ENCODE measurements around the gene TDRD9.
"Not testable (repeated sequence)": the region's sequence is repeated elsewhere in the genome, so short reads cannot be mapped to it uniquely, and the experiment has no call there.

The TDRD9 gene

DNA sequence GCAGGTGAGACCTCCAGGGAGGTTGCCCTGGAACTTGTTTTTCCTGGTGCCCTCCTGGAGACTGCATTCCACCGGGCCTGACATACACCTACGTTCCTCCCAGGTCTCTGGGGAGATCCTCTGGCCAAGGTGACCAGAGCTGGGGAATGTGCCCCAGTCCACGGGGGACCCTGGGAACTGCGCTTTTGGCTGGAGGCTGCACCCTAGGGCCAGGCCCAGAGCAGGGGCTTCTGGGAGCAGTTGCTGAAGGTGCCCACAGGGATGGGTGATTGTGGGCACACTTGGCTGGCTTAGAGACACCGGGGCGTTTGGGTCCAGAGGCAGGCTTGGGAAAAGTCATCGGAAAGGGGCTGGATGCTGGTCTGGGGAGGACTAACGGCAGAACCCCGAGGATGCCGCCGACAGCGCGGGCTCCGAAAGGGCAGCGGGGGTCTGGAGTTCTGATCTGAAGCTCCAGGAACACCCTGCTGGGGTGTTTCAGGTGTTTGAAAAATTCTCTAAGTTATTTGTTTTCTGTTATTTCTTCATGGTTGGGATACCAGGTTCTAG lies 36.5 kb upstream of the TDRD9 start:
- DNase-seq = no peak

DNA sequence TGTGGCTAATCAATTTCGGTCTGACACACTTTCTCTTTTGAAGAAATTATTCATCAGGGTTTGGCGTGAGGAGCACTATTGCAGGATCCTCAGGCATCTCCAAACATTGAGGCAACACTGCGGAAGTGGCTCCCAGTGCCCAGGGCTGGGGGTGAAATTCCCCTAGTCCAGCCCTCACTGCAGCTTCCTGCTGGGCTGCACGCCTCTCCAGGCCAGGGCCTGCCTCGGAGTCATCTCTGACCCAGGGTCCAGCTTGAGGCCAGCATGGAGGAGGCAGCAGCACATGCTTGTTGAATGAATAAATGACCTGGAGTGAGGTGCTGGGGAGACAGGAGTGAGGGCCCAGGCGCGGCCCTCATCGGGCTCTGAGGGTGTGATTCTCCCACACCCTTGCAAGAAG lies 36.0 kb upstream of the TDRD9 start:
- no peak for DNase-seq

GRCh38 chr14:103894034-103894722 lies 34.1 kb upstream of the TDRD9 start:
- DNase-seq = no peak

DNA sequence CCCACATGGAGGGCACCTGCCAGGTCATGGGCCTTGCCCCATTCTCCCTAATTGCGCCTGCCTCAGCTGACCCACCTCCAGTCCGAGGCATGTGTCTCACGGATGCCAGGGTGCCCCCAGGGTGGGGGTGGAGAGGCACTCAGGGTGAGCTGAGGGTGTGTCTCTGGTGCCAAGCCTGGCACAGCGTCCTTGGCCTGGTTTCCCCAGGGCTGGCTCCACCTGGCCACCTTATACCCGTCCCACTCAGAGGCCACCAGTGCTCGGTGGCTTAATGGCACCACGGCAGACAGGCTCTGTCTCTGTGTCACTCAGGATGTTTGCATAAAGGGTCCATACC lies 33.6 kb upstream of the TDRD9 start:
- DNase-seq = no peak

- no peak for DNase-seq
Measured at GRCh38 chr14:103896578-103896977, 31.7 kb upstream of the TDRD9 start.

- DNase-seq = no peak
Measured at GRCh38 chr14:103897075-103897947, 30.9 kb upstream of the TDRD9 start.

- no peak for DNase-seq
Measured at GRCh38 chr14:103898204-103898603, 30.1 kb upstream of the TDRD9 start.

- no peak for DNase-seq
Measured at GRCh38 chr14:103898711-103899110, 29.5 kb upstream of the TDRD9 start.

DNA sequence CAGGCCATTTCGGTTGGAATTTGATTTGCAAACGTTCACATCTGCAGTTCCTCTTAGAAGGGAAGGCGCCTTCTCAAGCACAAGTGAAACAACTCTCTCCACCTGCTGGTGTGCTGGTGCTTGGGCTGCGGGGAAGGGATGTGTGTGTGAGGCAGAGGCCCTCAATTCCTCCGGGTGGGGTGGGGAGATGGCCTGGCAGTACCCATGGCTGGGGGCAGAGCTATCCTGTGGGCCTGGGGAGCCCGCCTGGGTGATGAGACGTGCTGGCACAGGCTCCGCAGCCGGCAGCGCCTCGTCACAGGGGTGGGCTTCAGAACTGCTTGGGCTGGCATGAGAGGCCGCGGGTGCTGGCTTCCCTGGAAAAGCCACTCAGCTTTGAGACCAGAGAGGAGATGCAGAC lies 28.9 kb upstream of the TDRD9 start:
- no peak for DNase-seq

- no peak for DNase-seq
Measured at GRCh38 chr14:103899833-103900232, 28.4 kb upstream of the TDRD9 start.

DNA sequence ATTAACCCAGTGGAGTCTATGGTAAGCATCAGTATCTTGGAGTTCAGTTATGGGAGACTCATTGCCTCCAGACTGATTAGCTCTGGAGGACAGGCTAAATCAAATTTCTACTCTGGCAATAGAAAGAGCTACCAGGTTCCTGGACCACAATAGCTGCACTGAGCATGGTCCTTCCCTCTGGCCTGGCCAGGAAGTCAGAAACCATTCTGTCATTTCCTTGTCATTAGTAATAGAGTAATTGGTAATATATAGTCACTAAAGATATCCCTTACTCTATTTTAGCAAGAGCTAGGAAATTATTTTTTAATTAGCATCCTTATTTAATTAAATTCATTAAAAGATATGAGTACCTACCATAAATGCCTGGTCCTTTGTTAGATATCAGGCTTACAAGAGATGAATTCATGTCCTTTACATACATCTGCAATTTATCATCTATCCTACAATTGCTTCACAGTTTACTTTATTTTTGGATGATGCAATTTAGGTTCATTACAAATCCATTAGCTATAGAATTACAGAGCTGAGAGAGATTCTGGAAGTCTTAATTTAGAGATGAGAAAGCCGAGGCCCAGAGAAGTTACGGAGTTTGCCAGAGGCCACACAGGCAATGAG lies 23.7 kb upstream of the TDRD9 start:
- DNase-seq = no peak

GRCh38 chr14:103905842-103906456 lies 22.3 kb upstream of the TDRD9 start:
- DNase-seq = no peak

DNA sequence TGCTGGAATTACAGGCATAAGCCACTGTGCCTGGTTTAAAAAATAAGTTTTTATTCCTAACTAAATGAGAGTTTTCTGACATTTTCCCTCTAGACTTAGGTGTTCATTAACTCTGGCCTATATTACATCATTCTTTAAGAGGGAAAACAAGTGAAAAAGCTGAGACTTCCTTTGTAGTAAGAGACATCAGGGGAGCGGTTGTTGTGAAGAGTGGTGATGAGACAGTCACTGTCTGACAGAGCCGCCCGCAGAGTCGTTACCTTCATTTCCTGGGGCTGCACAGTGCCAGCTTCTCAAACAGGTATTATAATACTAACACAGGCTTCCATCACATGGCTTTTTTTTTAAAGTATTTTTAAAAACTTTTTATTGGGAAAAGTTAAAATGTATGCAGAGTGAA lies 19.7 kb upstream of the TDRD9 start:
- DNase-seq = no peak

DNA sequence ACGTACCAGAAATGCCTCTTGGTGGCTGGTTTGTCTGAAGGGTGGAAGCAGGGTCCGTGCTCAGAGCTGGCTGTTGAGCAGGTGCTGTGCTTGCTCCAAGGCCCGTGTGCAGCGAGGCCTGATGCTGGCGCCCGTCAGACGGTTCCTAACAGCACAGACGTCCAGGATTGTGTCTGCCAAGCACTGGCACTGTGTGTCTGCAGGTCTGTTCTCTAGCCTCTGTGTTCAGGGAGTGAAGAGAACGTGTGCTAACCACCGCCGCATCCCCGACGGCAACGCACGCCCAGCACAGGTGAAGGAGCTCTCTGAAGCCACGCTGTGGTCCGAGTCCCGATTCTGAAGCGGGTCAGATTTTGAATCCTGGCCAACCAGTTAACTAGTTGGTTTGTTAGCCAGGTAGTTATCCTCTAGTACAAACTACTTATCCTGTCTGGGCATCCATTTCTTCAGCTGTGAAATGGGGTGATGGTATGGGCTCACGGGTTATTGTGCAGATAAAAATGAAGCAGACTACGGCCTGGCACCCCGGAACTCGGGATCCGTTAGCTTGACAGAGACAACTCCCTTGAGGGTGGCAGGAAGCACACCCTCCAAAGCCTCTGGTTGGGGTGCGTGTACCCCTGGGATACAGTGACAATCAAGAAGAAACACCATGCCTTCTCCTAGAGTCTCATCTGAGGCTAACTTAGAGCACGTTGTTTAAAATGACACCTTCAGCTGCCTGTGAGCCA lies 18.6 kb upstream of the TDRD9 start:
- DNase-seq = no peak

DNA sequence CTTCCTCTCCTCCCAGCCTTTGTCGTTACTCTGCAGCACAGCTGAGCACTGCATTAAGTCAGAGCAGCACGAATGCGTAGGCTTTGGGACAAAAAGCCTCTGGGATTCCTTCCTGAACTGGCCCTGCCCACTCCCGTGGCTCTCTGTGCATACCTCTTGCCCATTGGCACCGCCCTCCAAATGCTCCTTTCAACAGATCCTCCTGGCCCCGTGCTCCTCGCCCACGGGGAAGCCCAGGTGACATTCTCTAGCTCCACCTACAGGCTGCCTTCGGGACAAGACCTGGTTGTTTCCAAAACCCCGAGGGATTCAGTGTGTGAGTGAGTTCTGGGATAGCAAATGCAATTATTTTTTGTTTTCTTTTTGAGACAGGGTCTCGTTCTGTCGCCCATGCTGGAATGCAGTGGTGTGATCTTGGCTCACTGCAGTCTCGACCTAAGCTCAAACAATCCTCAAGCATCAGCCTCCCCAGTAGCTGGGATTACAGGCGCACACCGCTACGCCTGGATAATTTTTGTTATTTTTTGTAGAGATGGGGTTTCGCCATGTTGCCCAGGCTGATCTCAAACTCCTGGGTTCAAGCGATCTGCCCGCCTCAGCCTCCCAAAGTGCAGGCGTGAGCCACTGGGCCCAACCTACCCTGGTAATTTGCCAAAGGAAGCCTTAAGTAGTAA lies 17.9 kb upstream of the TDRD9 start:
- peak; percentile 50 for DNase-seq

- no peak for DNase-seq
Measured at GRCh38 chr14:103910984-103911383, 17.3 kb upstream of the TDRD9 start.

DNA sequence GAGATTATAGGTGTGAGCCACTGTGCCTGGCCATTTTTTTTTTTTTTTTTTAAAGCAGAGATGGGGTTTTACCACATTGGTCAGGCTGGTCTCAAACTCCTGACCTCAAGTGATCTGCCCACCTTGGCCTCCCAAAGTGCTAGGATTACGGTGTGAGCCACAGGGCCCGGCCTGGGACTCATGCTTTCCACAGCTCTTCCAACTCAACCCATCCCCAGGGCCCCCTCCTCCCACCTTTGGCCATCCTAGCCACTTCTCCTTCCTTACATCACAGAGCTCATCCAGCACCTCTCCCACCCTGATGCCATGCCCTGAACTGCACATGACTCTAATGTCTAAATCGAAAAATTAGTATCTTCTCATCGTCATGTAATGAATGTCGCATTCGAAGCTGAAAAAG lies 12.6 kb upstream of the TDRD9 start:
- no peak for DNase-seq

DNA sequence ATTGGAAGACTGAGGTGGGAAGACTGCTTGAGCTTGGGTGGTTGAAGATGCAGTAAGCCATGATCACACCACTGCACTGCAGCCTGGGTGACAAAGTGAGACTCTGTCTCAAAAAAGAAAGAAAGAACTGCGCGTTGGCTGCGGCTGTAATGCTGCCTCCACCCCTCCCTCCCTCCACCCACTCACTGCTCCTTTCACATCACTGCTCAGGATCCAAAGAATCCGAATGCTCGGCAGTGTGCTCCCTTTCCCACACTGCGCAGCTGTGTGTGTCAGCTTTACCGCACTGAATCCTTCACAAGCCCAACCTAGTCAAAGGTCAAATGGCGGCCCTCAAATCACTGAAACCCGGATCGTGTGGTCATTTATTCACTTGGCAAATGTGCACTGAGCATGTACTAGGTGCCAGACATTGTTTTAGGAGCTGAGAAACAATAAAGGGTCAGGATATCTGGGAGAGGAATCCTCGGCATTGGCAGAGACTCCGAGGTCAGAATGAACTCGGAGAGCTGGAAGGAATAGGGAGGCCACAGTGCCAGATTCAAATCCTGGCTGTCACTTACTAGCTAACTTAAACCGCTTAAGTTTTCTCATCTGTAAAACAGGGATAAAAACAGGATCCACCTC lies 11.5 kb upstream of the TDRD9 start:
- DNase-seq = no peak

DNA sequence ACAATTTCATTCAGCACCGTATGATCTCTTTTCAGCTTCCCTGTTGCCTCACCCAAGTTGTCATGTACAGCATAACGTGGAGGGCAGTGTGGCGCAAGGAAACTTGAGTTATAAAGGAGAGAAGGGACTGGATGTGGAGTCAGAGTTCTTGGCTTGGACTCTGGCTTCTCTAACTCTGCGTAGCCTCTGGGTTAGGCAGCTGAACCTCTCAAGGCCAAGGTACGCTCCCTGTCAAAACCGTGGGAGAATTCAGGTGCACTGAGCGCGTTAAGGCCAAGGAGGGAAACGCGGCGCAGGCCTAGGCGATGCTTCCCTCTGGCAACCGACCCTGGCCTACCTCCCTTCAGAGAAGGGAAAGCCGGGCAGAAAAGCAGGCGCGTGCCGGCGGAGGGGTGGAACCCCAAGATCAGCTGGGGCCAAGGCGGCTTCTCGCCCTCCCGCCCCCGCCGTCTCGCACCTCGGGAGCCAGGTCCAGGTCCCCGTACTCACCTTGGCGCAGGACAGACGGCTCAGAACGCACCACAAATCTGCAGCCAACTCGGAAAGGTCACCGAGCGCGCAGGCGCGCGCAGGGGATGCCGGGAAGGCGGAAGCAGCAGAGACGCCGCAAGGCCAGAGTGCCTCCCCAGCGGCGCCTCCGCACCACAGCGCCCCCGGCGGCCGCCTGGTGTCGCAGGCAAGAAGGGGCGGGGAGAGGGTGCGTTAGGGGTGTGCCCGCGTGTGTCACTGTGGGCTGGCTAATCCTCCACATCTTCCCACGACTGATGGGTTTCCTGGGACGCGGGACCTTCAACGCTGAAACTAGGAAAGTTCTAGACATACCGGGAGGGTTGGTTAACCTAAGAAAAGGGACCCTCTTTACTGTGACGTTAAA lies 7.0 kb upstream of the TDRD9 start:
- DNase-seq = peak; percentile 88

DNA sequence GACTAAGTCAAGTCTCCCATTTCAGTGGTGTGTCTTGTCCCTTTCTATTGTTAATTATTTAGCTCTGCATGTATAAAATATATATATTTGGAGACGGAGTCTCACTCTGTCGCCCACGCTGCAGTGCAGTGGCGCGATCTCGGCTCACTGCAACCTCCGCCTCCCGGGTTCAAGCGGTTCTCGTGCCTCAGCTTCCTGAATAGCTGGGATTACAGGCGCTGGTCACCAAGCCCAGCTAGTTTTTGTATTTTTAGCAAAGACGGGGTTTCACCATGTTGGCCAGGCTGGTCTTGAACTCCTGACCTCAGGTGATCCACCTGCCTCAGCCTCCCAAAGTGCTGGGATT lies 6.4 kb upstream of the TDRD9 start:
- DNase-seq = not testable (repeated sequence)

DNA sequence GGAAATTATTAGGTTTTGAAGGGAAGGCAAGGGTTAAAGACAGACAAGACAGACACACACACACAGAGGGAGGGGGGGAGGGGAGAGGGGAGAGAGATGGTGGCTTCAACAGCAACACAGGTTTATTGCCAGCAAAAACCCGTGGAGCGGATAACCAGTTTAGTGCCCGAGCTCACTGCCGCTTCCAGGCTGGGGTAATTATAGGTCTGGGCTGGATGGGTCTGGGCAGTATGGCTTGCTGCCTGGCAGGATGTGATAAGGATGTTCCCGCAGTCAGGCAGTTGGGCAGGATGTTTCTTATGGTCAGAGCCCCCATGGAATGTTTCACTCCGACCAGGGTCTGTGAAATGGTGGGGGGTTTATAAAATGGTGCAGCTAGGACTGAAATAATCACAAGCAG lies 4.4 kb upstream of the TDRD9 start:
- no peak for DNase-seq

All from NCI-H446 treated with DMSO at 0.1 percent for 48 hours (cell line).